ENCODE results near the gene GAS2L3.

GAS2L3 gene

DNA sequence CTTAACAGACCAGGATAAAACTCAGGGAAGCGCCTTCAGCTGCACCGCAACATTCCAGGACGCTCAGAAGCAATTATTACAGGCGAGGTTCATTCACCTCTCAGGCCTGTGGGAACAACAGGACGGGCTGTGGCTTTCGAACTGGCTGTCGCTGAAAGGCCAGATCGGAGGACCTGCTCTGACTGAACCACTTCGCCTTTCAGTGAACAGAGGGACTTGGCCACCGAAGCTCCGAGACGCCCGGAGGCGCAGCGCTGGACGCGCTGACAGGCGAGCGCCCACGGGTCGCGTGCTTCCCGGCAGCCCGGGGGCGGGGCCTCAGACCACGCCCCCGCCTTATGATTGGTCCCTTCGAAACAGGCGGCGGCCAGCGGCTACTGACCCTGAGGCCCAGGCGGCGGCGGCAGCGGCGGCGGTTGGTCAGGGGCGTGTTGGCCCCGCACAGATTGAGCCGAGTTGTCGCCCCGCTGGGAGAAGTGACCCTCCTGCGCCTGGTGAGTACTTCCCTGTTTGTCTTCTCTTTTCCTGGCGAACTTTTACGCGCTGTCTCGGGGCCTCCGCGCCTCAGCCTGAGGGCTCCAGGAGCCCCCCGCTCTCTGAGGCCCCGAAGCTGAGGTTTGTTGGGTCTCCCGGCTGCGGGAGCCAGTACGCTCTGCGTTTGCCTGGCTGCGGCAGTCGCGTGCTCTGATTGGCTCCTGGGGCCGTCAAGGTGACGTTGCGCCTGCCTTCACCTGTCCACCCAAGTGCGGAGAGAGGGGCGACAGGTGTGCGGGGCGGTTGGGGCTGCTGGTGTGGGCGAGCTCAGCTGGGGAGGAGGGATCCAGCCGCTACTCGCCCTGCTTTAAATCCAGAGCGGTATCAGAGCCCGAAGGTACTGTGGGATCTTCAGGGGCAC is at the start of gene GAS2L3:
GAS2L3 (plus strand) TSS at position 393 of the 895 bp plus-strand sequence. CDS start 21,221 bp downstream, outside the sequence.
- TF ChIP-seq, protein P1, sequence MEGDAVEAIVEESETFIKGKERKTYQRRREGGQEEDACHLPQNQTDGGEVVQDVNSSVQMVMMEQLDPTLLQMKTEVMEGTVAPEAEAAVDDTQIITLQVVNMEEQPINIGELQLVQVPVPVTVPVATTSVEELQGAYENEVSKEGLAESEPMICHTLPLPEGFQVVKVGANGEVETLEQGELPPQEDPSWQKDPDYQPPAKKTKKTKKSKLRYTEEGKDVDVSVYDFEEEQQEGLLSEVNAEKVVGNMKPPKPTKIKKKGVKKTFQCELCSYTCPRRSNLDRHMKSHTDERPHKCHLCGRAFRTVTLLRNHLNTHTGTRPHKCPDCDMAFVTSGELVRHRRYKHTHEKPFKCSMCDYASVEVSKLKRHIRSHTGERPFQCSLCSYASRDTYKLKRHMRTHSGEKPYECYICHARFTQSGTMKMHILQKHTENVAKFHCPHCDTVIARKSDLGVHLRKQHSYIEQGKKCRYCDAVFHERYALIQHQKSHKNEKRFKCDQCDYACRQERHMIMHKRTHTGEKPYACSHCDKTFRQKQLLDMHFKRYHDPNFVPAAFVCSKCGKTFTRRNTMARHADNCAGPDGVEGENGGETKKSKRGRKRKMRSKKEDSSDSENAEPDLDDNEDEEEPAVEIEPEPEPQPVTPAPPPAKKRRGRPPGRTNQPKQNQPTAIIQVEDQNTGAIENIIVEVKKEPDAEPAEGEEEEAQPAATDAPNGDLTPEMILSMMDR (IDR thresholded peaks at IDR 0.05; ENCODE audit: borderline replicate concordance, insufficient read depth, low read depth, low read length): no peak
- peak within 1 kb of the TSS; percentile 87 for H3K4me3 ChIP-seq (ENCODE audit: low read depth, low read length)

DNA sequence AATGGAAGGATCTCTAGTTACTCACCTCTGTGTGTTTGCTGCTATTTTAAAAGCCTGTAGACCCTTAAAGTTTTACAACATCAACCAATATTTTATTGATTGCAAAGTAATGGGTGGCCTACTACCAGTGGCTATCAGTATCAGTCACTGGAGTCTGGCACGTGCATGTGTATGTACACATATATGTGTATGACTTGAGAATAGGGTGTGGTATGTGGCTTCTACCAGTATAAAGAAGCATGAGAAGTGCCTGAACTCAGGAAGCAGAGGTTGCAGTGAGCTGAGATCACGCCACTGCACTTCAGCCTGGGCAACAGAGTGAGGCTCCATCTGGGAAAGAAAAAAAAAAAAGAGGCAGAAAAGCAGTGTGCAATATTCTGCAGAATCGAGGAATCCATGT is 45.5 kb upstream of the GAS2L3 start:
- no peak overlapping the region for H3K4me3 ChIP-seq (ENCODE audit: low read depth, low read length)
- TF ChIP-seq, protein P1 (IDR thresholded peaks at IDR 0.05; ENCODE audit: borderline replicate concordance, insufficient read depth, low read depth, low read length): no peak

DNA sequence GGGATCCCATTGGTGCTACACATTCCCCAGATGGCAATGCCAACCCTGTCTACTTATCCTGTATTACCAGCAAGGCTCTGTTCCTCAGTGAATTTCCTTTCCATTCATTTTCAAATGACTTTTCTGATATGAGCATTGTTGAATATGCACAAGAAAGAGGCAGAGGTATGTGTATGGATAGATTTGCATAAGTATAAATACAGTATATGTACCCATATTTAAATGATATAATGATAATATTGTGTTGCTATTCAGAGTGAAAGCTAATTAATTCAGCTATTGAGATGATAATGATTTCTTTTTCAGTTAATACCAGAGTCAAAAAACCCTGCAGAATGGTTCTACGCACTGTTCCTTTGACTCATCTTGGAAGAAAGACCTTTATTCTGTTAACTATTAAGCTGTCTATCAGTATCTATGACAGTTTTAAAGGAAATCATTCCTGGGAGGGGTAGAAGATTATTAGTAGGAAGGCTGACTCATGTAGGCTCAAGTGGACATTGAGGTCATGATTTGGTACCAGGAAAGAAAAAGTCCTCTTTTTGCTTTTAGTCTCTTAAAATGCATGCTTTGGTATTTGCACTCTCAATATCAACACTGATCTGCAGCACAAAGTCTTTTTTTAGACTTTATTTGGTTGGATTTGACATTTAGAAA is 44.9 kb upstream of the GAS2L3 start:
- TF ChIP-seq, protein P1 (IDR thresholded peaks at IDR 0.05; ENCODE audit: borderline replicate concordance, insufficient read depth, low read depth, low read length): no peak
- no peak overlapping the region for H3K4me3 ChIP-seq (ENCODE audit: low read depth, low read length)

DNA sequence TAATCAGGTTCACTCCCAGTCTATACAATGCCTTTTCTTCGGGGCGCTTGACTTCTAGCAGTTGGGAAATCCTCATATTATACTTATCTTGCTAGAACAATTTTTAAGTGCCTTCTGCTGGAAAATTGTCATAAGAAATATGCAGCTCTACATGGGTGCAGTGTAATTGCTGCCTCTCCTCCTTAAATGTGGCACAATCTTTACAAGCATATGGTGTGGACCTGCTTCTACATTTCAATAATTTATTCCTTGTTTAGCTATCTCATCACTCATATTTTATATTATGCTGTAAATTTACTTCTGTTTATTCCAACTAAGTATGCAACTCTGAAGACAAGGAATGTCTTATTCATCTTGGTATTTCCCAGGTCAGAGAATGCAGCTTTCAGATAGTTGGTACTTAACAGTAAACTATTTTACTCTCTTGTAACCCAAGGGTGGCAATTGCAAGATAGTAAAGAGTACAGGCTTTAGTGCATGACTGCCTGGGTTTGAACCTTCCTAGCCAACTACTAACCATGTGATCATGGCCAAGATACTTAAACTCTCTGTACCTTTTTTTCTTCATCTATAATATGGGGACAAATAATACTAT is 43.6 kb upstream of the GAS2L3 start:
- TF ChIP-seq, protein P1 (IDR thresholded peaks at IDR 0.05; ENCODE audit: borderline replicate concordance, insufficient read depth, low read depth, low read length): no peak
- no peak overlapping the region for H3K4me3 ChIP-seq (ENCODE audit: low read depth, low read length)

DNA sequence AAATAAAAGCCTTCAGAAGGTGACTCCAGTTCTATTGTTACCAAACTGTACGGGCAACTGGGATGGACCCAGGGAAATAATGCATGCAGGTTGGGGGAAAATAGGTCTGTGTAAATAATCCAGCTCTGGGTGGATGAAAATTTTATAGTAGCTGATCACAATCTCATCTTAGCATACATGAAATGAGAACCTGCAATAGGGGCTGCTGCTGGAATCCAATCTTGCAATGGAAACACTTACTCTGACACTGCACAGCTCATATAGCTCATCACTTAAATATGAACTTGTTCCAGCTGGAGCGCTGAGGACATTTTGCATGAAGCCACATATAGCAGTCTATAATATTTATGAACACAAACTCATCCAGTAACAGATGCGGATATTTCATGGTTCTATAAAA is 40.1 kb upstream of the GAS2L3 start:
- H3K4me3 ChIP-seq (ENCODE audit: low read depth, low read length): no peak overlapping the region
- TF ChIP-seq, protein P1 (IDR thresholded peaks at IDR 0.05; ENCODE audit: borderline replicate concordance, insufficient read depth, low read depth, low read length): no peak

DNA sequence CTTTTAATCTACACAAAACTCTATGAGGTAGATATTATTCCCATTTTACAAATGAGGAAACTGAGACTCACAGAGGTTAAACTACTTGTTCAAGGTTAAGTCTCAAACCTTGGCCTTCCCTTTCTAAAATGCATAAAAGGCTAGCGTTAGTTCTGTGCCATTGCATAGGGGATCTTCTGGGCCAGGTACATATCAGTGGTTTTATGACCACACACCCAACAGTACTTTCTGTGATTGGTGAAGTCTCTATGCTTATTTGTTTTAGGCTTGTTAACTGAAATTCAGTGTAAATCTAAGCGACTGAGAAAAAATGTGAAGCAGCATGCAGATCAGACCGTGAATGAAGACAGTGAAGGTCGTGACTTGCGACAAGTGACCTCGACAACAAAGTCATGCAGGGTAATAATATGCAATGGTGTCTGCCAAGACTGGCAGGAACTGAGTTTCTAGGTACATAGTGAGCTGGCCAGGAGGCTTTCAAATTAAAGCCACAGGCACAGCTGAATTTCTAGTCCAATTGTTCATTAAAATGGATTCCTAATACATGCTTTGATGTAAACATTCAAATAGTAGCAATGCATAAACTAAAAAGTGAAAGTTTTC is 38.8 kb upstream of the GAS2L3 start:
- no peak overlapping the region for H3K4me3 ChIP-seq (ENCODE audit: low read depth, low read length)
- TF ChIP-seq, protein P1 (IDR thresholded peaks at IDR 0.05; ENCODE audit: borderline replicate concordance, insufficient read depth, low read depth, low read length): no peak

Data from GM12875 (cell line).